ENCODE results near the gene RPLP2.

DNA sequence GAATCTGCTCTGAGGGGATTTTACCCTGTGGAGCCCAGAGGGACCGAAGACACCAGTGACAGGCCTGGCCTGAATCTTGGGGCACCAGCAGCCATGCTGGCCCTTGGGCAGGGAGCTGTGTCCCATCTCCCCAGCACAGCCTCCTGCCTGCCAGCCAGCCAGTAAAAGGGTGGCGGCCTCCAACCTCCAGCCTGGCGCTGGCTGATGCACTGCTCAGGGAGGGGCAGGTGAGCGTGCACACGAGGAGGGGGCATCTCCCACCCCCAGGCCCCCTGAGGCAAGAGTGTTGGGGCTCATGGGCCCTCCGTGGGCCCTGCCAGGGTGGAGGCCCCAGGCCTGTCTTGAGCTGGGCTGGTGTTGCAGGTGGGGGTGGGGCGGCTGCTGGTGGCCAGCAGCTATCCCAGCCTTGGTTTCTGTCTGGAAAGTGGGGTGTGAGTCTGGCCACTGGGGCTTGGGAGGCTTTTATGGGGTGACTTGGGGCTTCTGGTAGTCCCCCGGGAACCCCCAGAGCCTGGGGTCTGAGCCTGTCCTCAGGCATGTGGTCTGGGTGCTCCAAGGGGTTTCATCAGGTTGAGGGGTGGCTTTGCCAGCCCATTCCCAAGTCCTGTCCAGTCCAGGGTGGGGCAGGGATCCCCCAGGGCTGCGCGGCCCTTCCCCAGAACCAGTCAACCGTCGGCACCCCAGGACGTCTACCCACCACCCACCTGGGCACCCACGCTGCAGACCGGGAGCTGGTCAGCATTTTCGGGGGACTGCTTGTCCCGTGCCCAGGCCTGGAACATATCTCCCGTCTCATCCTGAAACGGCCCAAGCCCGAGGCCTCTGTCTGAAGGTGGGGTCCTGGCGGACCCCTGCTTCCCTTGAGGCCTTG is 50.7 kb downstream of the RPLP2 start:
- TF ChIP-seq TCF7 (CRISPR knock-in tag; IDR thresholded peaks at IDR 0.05; ENCODE audit: low read depth) = no peak
- no peak for TF ChIP-seq CREM (CRISPR knock-in tag; IDR thresholded peaks at IDR 0.05)
